Measurements from ENCODE around the gene ANKRD22. TPM values are rescaled to one million over a fixed set of nuclear protein-coding genes. Genes with fewer than 3 reads are reported as not detected.

ANKRD22 gene
- total RNA-seq: under 1 TPM in 1 of 4 donors, not detected in 3; 0.44 TPM

- no peak for TF ChIP-seq CTCF (IDR thresholded peaks at IDR 0.05; ENCODE audit: low read depth)
Observed at GRCh38 chr10:88851706-88852105, at the start of gene ANKRD22. TSS of gene ANKRD22 (minus strand) at chr10:88851844. CDS start at chr10:88851607, 237 bp downstream.

GRCh38 chr10:88899886-88900285 lies 48.2 kb upstream of the ANKRD22 start:
- TF ChIP-seq CTCF (IDR thresholded peaks at IDR 0.05; ENCODE audit: low read depth): no peak

GRCh38 chr10:88898727-88899126 lies 47.1 kb upstream of the ANKRD22 start:
- no peak for TF ChIP-seq CTCF (IDR thresholded peaks at IDR 0.05; ENCODE audit: low read depth)

DNA sequence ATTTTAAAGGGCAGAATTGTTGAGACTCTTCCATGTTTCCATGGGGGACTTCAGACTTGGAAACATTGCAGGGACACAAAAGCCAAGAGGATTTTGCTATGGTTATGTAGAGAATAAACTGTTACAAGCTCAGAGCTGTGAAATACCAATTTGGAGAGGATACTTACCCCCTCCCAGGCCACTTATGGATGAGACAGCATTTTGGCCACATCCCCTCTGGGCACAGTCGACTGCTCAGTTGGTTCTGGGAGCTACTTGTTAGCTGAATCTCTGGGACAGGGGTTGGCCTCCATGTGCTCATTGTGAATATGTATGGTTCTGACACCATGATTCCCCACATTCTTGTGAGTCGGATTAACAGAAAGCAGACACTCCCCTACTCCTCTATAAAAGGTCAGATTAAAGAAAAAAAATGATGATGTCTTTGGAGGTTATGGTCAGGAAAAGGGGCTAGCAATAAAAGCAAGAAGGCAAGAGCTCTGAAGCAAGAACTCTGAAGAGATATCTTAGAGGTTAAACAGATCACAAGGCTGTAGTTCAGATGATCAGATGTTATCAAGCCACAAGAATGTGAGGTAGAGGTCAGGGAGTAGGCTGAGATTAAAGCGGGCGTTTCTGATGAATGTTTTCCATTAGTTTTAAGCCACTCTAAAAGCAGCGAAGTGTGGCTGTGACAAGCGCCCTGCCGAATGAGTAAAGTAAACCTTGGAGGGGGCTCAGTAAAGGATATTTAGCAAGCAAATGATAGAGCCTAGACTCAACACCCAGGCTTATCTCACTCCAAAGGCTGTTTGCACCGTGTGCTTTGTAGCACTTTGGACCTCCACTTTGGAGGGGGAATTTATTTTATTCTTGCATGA lies 45.6 kb upstream of the ANKRD22 start:
- TF ChIP-seq CTCF (IDR thresholded peaks at IDR 0.05; ENCODE audit: low read depth): no peak

DNA sequence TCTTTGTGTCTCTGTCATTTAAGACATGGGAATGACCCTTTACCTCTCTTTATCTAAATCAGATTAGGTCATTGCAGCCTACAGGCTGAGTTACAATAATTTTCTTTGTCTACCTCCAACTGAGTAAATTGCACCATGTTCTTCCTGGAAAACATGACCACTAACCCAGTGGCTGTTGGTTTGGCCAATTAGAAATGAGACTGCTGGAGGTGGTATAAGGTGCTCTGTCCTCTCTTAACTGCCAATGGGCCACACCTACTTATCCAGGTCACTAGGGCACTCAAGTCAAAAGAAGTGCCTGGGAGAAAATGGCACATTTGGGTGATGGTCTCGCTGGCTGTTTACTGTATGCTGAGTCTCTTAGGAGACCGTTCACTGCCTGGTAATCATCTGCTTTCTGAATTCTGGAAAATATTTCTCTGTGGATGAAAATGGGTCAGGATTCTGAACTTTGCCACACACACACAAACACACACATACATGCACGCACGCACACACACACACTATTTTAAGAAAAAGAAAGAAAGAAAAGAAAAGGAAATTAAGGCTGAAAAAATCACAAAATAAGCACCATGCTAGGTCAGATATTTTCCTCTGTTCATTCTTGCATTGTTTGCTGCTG lies 44.8 kb upstream of the ANKRD22 start:
- TF ChIP-seq CTCF (IDR thresholded peaks at IDR 0.05; ENCODE audit: low read depth): no peak

DNA sequence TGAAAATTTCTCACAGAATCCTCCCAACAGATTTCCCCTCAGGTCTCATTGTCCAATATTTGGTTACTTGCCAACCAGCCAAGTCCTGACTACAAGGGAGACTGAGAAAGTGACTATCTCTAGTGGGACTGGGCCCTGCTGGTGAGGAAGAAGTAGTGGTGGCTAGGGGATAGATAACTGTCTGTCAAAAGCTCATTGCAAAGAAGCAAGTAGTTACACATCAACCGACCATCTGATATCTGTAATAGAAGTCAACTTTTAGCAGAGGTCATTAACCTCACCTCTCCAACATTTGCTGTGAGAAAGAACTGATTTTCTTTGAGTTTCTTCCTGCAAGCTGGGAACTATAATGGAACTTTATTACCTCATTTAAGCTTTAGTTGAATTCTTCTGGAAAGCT lies 43.6 kb upstream of the ANKRD22 start:
- no peak for TF ChIP-seq CTCF (IDR thresholded peaks at IDR 0.05; ENCODE audit: low read depth)

DNA sequence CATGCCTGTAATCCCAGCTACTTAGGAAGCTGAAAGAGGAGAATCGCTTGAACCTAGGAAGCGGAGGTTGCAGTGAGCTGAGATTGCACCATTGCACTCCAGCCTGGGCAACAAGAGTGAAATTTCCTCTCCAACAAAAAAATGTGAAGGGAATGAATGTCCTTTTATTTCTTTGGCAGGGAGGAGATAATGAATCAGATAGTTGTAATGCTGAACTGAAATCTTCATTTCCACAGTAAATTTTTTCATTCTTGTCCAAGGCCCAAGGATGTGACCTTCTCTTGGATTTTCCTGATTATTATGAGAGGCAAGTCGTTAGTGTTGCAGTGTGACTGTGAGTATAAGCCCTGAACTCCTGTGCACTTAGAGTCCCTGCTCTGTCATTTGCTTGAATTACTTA lies 42.0 kb upstream of the ANKRD22 start:
- no peak for TF ChIP-seq CTCF (IDR thresholded peaks at IDR 0.05; ENCODE audit: low read depth)
